Pancreas (tissue), 10 donors: ENCODE results near the gene REL. TPM values are rescaled to one million over a fixed set of nuclear protein-coding genes. Genes with fewer than 3 reads are reported as not detected.

Source experiments
- ATAC-seq, 4 donors: fragments of 200-7000 bp; cut with Tn5 transposase; one replicate each; pipeline versions ENCODE4 v1.8.0 to v1.9.1; 2020; ENCODE audit warnings: mild to moderate bottlenecking in 4 of 4, moderate library complexity in 4 of 4
- DNase-seq, 6 donors: peaks; one replicate each; pipeline ENCODE4 v3.0.0-alpha.2; 2020
- FAIRE-seq: peaks from 2 replicates; lab custom pipeline; 2012; peaks lifted over from hg19 to GRCh38; lab: Jason Lieb, UNC
- H3K27ac ChIP-seq, 4 donors: fragments of 200-600 bp; sonication (generic); 1 replicate in 3 of 4; 2 replicates in 1 of 4; pipeline versions ENCODE4 v1.5.0 to v1.8.0; 2020
- H3K27me3 ChIP-seq, 4 donors: fragments of 200-600 bp; one replicate each; pipeline ENCODE4 v1.8.0; 2021
- H3K36me3 ChIP-seq, 3 donors: fragments of 200-600 bp; sonication (generic) in 1 of 3; one replicate each; pipeline versions ENCODE4 v1.5.0 to v1.8.0; 2020 to 2021
- H3K4me1 ChIP-seq, 3 donors: fragments of 200-600 bp; one replicate each; pipeline ENCODE4 v1.8.0; 2021
- H3K4me3 ChIP-seq, 4 donors: fragments of 200-600 bp; sonication (generic) in 2 of 4; one replicate each; pipeline versions ENCODE4 v1.5.0 to v1.8.0; 2020 to 2021
- H3K9me3 ChIP-seq, 4 donors: fragments of 200-600 bp; one replicate each; pipeline ENCODE4 v1.8.0; 2021
- WGBS, 2 donors: extraction: QIAGEN DNeasy Blood & Tissue Kit; methylation state at CpG; one replicate each; pipeline ENCODE4 v1.1.7; 2013; 5-methylcytosine and 5-hydroxymethylcytosine counted together
- intact Hi-C, 3 donors: fragments of 100-400 bp; cut with DNase I; formaldehyde crosslinking; loops; one replicate each; pipeline versions ENCODE4 v1.11.1 to v1.14.2; 2022
- polyA plus RNA-seq, 2 donors: library from polyadenylated mRNA; stranded (reverse); fragments of 200-250 nt; gene quantifications; one replicate each; pipeline ENCODE4 v1.2.3, GENCODE V29; 2013
- total RNA-seq, 6 donors: library from RNA; stranded (reverse); fragmentation: NEBNext Ultra II Directional in 4 of 6; extraction: Animal tissue kit (Norgen Biotek cat#: 25700) in 4 of 6; gene quantifications; one replicate each; pipeline versions ENCODE4 v1.2.1 to v1.2.4, GENCODE V29; 2021 to 2023
- TF ChIP-seq, protein P1 (sequence below), 4 donors: fragments of 200-600 bp; sonication (generic) in 3 of 4; IDR thresholded peaks; one replicate each; pipeline versions ENCODE4 v1.5.0 to v1.8.0; 2021; ENCODE audit warnings: antibody characterized with exemption in 4 of 4
- donor health status: healthy with polysubstance abuse.
- donor health status: DM: no; HTN: no; CAD: no; lungs with moderate emphysema.
- donor health status: DM: no; HTN: no; CAD: no.
- donor health status: control.
- donor health status: control.
- donor health status: Bipolar disorder and iron deficiency.
- donor health status: DM: yes; HTN: yes; CAD: no.
- donor health status: DM: no; HTN: no; CAD: no.
- donor health status: DM: no; HTN: no; CAD: no.
- donor health status: DM: yes; HTN: yes; CAD: no.

REL gene
- total and polyA plus RNA-seq, 8 donors = 1.5 to 11.9 (median 7.0) TPM

GRCh38 chr2:60932954-60933353 lies 51.6 kb downstream of the REL start:
- Histone ChIP-seq H3K36me3 (no peaks in the 10 kb centered on the region), H3K4me3 (no peak overlapping the region), H3K27me3 (no peaks in the 10 kb centered on the region), H3K9me3 (no peaks in the 10 kb centered on the region), H3K4me1 (no peaks in the 10 kb centered on the region), H3K27ac (no peak overlapping the region)
- DNase-seq (no peak), ATAC-seq (no peak), FAIRE-seq (no peak)
- 94 to 98% methylated on average over 3 of the region's 3 CpGs for WGBS, 2 donors
- intact Hi-C loops = no loop called here
- TF ChIP-seq, protein P1, sequence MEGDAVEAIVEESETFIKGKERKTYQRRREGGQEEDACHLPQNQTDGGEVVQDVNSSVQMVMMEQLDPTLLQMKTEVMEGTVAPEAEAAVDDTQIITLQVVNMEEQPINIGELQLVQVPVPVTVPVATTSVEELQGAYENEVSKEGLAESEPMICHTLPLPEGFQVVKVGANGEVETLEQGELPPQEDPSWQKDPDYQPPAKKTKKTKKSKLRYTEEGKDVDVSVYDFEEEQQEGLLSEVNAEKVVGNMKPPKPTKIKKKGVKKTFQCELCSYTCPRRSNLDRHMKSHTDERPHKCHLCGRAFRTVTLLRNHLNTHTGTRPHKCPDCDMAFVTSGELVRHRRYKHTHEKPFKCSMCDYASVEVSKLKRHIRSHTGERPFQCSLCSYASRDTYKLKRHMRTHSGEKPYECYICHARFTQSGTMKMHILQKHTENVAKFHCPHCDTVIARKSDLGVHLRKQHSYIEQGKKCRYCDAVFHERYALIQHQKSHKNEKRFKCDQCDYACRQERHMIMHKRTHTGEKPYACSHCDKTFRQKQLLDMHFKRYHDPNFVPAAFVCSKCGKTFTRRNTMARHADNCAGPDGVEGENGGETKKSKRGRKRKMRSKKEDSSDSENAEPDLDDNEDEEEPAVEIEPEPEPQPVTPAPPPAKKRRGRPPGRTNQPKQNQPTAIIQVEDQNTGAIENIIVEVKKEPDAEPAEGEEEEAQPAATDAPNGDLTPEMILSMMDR (IDR thresholded peaks at IDR 0.05) = no peak

DNA sequence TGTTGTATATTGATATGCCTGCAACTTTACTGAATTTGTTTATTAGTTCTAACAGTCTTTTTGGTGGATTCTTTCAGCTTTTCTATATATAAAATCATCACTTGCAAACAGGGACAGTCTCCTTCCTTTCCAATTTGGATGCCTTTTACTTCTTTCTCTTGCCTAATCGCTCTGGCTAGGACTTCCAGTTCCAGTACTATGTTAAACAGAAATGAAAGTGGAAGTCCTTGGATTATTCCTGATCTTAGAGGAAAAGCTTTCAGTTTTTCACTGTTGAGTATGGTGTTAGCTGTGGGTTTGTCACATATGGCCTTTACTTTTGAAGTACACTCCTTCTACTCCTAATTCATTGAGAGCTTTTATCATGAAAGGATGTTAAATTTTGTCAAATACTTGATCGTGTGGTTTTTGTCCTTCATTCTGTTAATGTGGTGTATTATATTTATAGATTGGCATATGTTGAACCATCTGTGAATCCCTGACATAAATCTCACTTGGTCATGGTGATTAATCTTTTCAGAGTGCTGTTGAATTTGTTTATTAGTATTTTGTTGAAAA lies 52.9 kb downstream of the REL start:
- Histone ChIP-seq H3K4me3 (no peak overlapping the region), H3K4me1 (no peaks in the 10 kb centered on the region), H3K36me3 (no peaks in the 10 kb centered on the region), H3K27ac (no peak overlapping the region), H3K27me3 (no peaks in the 10 kb centered on the region), H3K9me3 (no peaks in the 10 kb centered on the region)
- ATAC-seq = peak in 2 of 4 donors; percentile 41 to 49
- intact Hi-C loops = no loop called here
- DNase-seq = no peak
- 82 to 84% methylated on average over 2 of the region's 2 CpGs for WGBS, 2 donors
- TF ChIP-seq, protein P1 (IDR thresholded peaks at IDR 0.05) = no peak
- no peak for FAIRE-seq

GRCh38 chr2:60936757-60937156 lies 55.4 kb downstream of the REL start:
- FAIRE-seq = no peak

DNA sequence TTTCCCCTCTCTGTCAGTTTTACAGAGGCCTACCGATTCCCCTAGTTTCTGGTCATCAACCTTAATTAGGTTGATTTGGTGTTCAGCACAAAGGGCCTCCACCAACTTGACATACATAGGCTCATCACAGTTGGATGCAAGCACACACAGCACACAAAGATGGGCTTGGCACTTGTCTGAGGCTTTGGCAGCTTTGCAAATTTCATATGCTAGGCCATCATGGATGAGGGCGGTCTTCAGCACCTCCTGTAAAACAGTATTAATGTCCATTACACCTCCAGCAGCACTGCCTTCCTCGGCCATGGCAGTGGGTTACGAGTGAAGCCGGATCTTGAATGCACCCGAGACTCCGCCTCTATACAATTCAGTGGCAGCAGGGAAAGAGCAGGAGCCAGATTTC lies 56.9 kb downstream of the REL start:
- intact Hi-C loops = no loop called here
- FAIRE-seq (no peak), ATAC-seq (no peak), DNase-seq (no peak)
- Histone ChIP-seq H3K4me3 (no peak overlapping the region), H3K27ac (no peak overlapping the region), H3K27me3 (no peaks in the 10 kb centered on the region), H3K36me3 (no peaks in the 10 kb centered on the region), H3K4me1 (no peaks in the 10 kb centered on the region), H3K9me3 (no peaks in the 10 kb centered on the region)
- TF ChIP-seq, protein P1 (IDR thresholded peaks at IDR 0.05) = no peak
- 96 to 98% methylated on average over 7 of the region's 7 CpGs for WGBS, 2 donors

More at GRCh38 chr2:60936757-60937156, 55.4 kb downstream of the REL start:
- no peaks in the 10 kb centered on the region for H3K36me3 ChIP-seq
- no peaks in the 10 kb centered on the region for H3K9me3 ChIP-seq
- WGBS, 2 donors = 87 to 97% methylated on average over 5 of the region's 5 CpGs
- TF ChIP-seq, protein P1 (IDR thresholded peaks at IDR 0.05) = no peak
- intact Hi-C loops = no loop called here
- H3K27ac ChIP-seq = no peak overlapping the region
- no peak for DNase-seq
- H3K4me3 ChIP-seq = no peak overlapping the region
- ATAC-seq = no peak
- no peaks in the 10 kb centered on the region for H3K27me3 ChIP-seq
- no peaks in the 10 kb centered on the region for H3K4me1 ChIP-seq

- FAIRE-seq = no peak
- no peak for ATAC-seq
- Histone ChIP-seq H3K9me3 (no peaks in the 10 kb centered on the region), H3K4me3 (no peak overlapping the region), H3K27ac (no peak overlapping the region), H3K36me3 (no peaks in the 10 kb centered on the region), H3K4me1 (no peaks in the 10 kb centered on the region), H3K27me3 (no peaks in the 10 kb centered on the region)
- intact Hi-C loops = no loop called here
- TF ChIP-seq, protein P1 (IDR thresholded peaks at IDR 0.05) = no peak
- WGBS, 2 donors = 73 to 74% methylated on average over 2 of the region's 2 CpGs
- DNase-seq = no peak
These were observed 58.2 kb downstream of the REL start for GRCh38 chr2:60939622-60940021.
